Esophagus squamous epithelium (tissue), 5 donors: Measurements from ENCODE around the gene UIMC1. TPM values are rescaled to one million over a fixed set of nuclear protein-coding genes. Genes with fewer than 3 reads are reported as not detected.
"Not testable (repeated sequence)": the region's sequence is repeated elsewhere in the genome, so short reads cannot be mapped to it uniquely, and the experiment has no call there.

Experiments used
- DNase-seq: peaks from one replicate; lab custom pipeline; 2025; lab: John Stamatoyannopoulos, UW
- H3K27ac ChIP-seq, 4 donors: fragments of 200-600 bp; sonication (generic); one replicate each; pipeline ENCODE4 v1.5.1; 2016 to 2019; ENCODE audit warnings: mild to moderate bottlenecking in 1 of 4
- H3K27me3 ChIP-seq, 4 donors: fragments of 200-600 bp; sonication (generic); 1 replicate in 3 of 4; 2 replicates in 1 of 4; pipeline versions ENCODE4 v1.5.1 to v1.6.0; 2017 to 2021; ENCODE audit warnings: antibody characterized with exemption in 1 of 4
- H3K36me3 ChIP-seq, 3 donors: fragments of 200-600 bp; sonication (generic); one replicate each; pipeline ENCODE4 v1.5.1; 2016 to 2019
- H3K4me1 ChIP-seq, 3 donors: fragments of 200-600 bp; sonication (generic); one replicate each; pipeline ENCODE4 v1.5.1; 2017 to 2019
- H3K4me3 ChIP-seq, 4 donors: fragments of 200-600 bp; sonication (generic); 1 replicate in 3 of 4; 2 replicates in 1 of 4; pipeline ENCODE4 v1.5.1; 2016 to 2019; ENCODE audit warnings: mild to moderate bottlenecking in 2 of 4, moderate library complexity in 1 of 4
- H3K9me3 ChIP-seq, 3 donors: fragments of 200-600 bp; sonication (generic); one replicate each; pipeline ENCODE4 v1.5.1; 2016 to 2019
- POLR2A ChIP-seq, 4 donors: fragments of 450-650 bp; IDR thresholded peaks; one replicate each; pipeline ENCODE4 v1.6.1; 2017; ENCODE audit warnings: antibody characterized with exemption in 4 of 4, mild to moderate bottlenecking in 4 of 4, moderate library complexity in 3 of 4
- WGBS, 2 donors: methylation state at CpG; one replicate each; pipeline ENCODE4 v1.1.5; 2018; 5-methylcytosine and 5-hydroxymethylcytosine counted together
- intact Hi-C: fragments of 100-400 bp; cut with DNase I; formaldehyde crosslinking; loops from one replicate; pipeline ENCODE4 v1.15.0; 2022
- total RNA-seq, 4 donors: library from RNA; depleted of rRNA; stranded (reverse); fragments of >200 nt; gene quantifications; one replicate each; pipeline ENCODE4 v1.1.0, GENCODE V29; 2016
- TF ChIP-seq, protein P1 (sequence below), 6 experiments: fragments of 450-650 bp in 4 of 6; fragments of 200-600 bp in 2 of 6; sonication (generic) in 2 of 6; IDR thresholded peaks; one replicate each; pipeline ENCODE4 v1.5.1; 2016 to 2019; ENCODE audit warnings: antibody characterized with exemption in 6 of 6, mild to moderate bottlenecking in 4 of 6, moderate library complexity in 4 of 6
- donor health status: DM: yes; HTN: yes; CAD: no.

Gene UIMC1
- total RNA-seq, 4 donors from 2014 or later: 10.3 to 38.1 (median 15.6) TPM

GRCh38 chr5:176995896-176996767, 10.4 kb downstream of the UIMC1 start:
- no peak for DNase-seq
- peaks cover 0 to 30% (median 6%) of the 10 kb centered on the region in 3 donors for H3K4me1 ChIP-seq
- peak overlapping the region in 2 of 4 donors; percentile 45 to 65 for H3K27ac ChIP-seq
- no peaks in the 10 kb centered on the region for H3K27me3 ChIP-seq
- H3K9me3 ChIP-seq: no peaks in the 10 kb centered on the region
- no peak for TF ChIP-seq POLR2A (IDR thresholded peaks at IDR 0.05)
- intact Hi-C loops: no loop called here
- WGBS, 2 donors: 23 to 26% methylated on average over 4 of the region's 4 CpGs
- H3K36me3 ChIP-seq: no peaks in the 10 kb centered on the region
- H3K4me3 ChIP-seq: no peak overlapping the region

DNA sequence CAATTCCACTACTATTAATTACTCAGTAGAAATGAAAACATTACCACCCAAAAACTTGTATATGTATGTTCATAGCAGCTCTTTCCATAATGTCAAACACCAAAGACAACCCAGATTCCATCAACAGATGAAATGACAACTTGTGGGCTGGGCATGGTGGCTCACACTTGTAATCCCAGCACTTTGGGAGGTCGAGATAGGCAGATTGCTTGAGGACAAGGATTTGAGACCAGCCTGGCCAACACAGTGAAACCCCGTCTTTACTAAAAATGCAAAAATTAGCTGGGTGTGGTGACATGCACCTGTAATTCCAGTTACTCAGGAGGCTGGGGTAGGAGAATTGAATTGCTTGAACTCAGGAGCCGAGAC, 11.5 kb downstream of the UIMC1 start:
- intact Hi-C loops: no loop called here
- peak overlapping the region; percentile 42 to 72 (median 50) for H3K27ac ChIP-seq
- 78 to 83% methylated on average over 1 to 2 of the region's 3 CpGs for WGBS, 2 donors

GRCh38 chr5:176994460-176995121, 12.0 kb downstream of the UIMC1 start:
- no peak for DNase-seq
- H3K9me3 ChIP-seq: no peaks in the 10 kb centered on the region
- intact Hi-C loops: no loop called here
- H3K27me3 ChIP-seq: no peaks in the 10 kb centered on the region
- TF ChIP-seq, protein P1, sequence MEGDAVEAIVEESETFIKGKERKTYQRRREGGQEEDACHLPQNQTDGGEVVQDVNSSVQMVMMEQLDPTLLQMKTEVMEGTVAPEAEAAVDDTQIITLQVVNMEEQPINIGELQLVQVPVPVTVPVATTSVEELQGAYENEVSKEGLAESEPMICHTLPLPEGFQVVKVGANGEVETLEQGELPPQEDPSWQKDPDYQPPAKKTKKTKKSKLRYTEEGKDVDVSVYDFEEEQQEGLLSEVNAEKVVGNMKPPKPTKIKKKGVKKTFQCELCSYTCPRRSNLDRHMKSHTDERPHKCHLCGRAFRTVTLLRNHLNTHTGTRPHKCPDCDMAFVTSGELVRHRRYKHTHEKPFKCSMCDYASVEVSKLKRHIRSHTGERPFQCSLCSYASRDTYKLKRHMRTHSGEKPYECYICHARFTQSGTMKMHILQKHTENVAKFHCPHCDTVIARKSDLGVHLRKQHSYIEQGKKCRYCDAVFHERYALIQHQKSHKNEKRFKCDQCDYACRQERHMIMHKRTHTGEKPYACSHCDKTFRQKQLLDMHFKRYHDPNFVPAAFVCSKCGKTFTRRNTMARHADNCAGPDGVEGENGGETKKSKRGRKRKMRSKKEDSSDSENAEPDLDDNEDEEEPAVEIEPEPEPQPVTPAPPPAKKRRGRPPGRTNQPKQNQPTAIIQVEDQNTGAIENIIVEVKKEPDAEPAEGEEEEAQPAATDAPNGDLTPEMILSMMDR (IDR thresholded peaks at IDR 0.05): no peak
- no peak for TF ChIP-seq POLR2A (IDR thresholded peaks at IDR 0.05)
- peak overlapping the region; percentile 42 to 72 (median 50) for H3K27ac ChIP-seq
- 44 to 71% methylated on average over 6 to 7 of the region's 7 CpGs for WGBS, 2 donors
- no peak overlapping the region for H3K4me3 ChIP-seq
- H3K36me3 ChIP-seq: no peaks in the 10 kb centered on the region
- H3K4me1 ChIP-seq: peaks cover 0 to 30% (median 6%) of the 10 kb centered on the region in 3 donors

More for the DNA sequence above, 11.5 kb downstream of the UIMC1 start:
- no peak for DNase-seq
- Histone ChIP-seq H3K4me1 (peaks cover 0 to 30% (median 6%) of the 10 kb centered on the region in 3 donors), H3K27me3 (no peaks in the 10 kb centered on the region), H3K9me3 (no peaks in the 10 kb centered on the region), H3K36me3 (no peaks in the 10 kb centered on the region), H3K4me3 (no peak overlapping the region)
- TF ChIP-seq POLR2A (IDR thresholded peaks at IDR 0.05): no peak
- TF ChIP-seq, protein P1 (IDR thresholded peaks at IDR 0.05): no peak

DNA sequence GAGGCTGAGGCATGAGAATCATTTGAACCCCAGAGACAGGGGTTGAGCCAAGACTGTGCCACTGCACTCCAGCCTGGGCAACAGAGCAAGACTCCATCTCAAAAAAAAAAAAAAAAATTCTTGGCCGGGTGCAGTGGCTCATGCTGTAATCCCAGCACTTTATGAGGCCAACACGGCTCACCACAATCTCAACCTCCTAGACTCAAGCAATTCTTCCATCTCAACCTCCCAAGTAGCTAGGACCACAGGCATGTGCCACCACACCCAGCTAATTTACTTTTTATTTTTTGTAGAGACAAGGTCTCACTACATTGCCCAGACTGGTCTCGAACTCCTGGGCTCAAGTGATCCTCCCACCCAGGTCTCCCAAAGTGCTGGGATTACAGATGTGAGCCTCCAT, 13.5 kb downstream of the UIMC1 start:
- H3K36me3 ChIP-seq, H3K27me3 ChIP-seq, DNase-seq, H3K9me3 ChIP-seq, H3K4me3 ChIP-seq, intact Hi-C loops, H3K27ac ChIP-seq: not testable (repeated sequence)
- H3K4me1 ChIP-seq: peaks cover 0 to 30% (median 6%) of the 10 kb centered on the region in 3 donors
- 85 to 87% methylated on average over 3 of the region's 3 CpGs for WGBS, 2 donors

DNA sequence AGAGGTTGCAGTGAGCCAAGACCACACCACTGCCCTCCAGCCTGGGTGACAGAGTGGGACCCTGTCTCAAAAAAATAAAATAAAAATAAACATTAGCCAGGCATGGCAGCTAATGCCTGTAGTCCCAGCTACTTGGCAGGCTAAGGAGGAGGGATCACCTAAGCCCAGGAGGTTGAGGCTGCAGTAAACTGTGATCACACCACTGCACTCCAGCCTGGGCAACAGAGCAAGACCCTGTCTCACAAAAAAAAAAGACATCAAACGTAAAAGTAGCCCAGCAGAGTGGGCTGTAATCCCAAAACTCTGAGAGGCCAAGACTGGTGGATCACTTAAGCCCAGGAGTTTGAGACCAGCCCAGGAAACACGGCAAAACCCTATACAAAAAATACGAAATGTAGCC, 19.0 kb downstream of the UIMC1 start:
- Histone ChIP-seq H3K27me3 (no peaks in the 10 kb centered on the region), H3K27ac (no peak overlapping the region), H3K4me1 (peaks cover 0 to 11% (median 0%) of the 10 kb centered on the region in 3 donors), H3K4me3 (no peak overlapping the region), H3K9me3 (no peaks in the 10 kb centered on the region), H3K36me3 (peaks cover 0 to 9% (median 0%) of the 10 kb centered on the region in 3 donors)
- no peak for DNase-seq
- WGBS, 2 donors: 79 to 88% methylated on average over 3 of the region's 3 CpGs
- intact Hi-C loops: no loop called here
- no peak for TF ChIP-seq POLR2A (IDR thresholded peaks at IDR 0.05)
- TF ChIP-seq, protein P1 (IDR thresholded peaks at IDR 0.05): no peak

DNA sequence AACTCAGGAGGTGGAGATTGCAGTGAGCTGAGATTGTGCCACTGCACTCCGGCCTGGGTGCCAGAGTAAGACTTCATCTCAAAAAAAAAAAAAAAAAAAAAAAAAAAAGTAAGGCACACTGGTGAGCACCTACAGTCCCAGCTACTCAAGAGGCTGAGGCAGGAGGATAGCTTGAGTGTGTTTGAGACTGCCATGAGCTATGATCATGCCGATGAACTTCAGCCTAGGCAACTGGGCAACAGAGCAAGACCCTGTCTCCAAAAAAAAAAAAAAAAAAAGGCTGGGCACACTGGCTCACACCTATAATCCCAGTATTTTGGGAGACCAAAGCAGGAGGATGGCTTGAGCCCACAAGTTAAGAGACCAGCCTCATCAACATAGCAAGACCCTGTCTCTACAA, 20.3 kb downstream of the UIMC1 start:
- 93 to 100% methylated on average over 1 to 2 of the region's 2 CpGs for WGBS, 2 donors
- intact Hi-C loops: no loop called here
- H3K4me3 ChIP-seq: no peak overlapping the region
- peaks cover 0 to 22% (median 0%) of the 10 kb centered on the region in 3 donors for H3K36me3 ChIP-seq
- no peak for DNase-seq
- H3K27me3 ChIP-seq: no peaks in the 10 kb centered on the region
- H3K9me3 ChIP-seq: no peaks in the 10 kb centered on the region
- H3K27ac ChIP-seq: no peak overlapping the region
- TF ChIP-seq POLR2A (IDR thresholded peaks at IDR 0.05): no peak
- TF ChIP-seq, protein P1 (IDR thresholded peaks at IDR 0.05): no peak
- peaks cover 0 to 11% (median 0%) of the 10 kb centered on the region in 3 donors for H3K4me1 ChIP-seq
